H1 (cell line): Measurements from ENCODE around the gene CHMP1B. TPM values are rescaled to one million over a fixed set of nuclear protein-coding genes. Genes with fewer than 3 reads are reported as not detected.

Experiments used
- CTCF ChIA-PET: fragments of 300-600 bp; sonication (Branson Sonifier 250); formaldehyde crosslinking; loops from one replicate; lab custom pipeline; 2021; ENCODE audit not compliant: partially characterized antibody; lab: Charles Lee
- POLR2A ChIA-PET: fragments of 300-600 bp; sonication (Branson Sonifier 250); formaldehyde crosslinking; loops from one replicate; lab custom pipeline; 2021; ENCODE audit warnings: inconsistent platforms; ENCODE audit not compliant: partially characterized antibody; lab: Charles Lee
- DNase-seq, 2 experiments: peaks; one replicate each; pipeline versions ENCODE4 v3.0.0 to v3.0.0-alpha.2; 2010 to 2022; ENCODE audit warnings: low spot score in 2 of 2, low read depth in 1 of 2, mixed read lengths in 1 of 2
- FAIRE-seq: peaks from 2 replicates; lab custom pipeline; 2011; peaks lifted over from hg19 to GRCh38; lab: Jason Lieb, UNC
- H2AFZ ChIP-seq: 2 replicates; pipeline ENCODE4 v1.8.1; 2012; ENCODE audit warnings: low read length, inconsistent platforms
- H2AK5ac ChIP-seq: 2 replicates; pipeline ENCODE4 v1.6.1; 2013; ENCODE audit warnings: low read depth, low read length
- H2BK120ac ChIP-seq: replicated peaks from 2 replicates; pipeline ENCODE3; 2013; ENCODE audit warnings: low read depth, low read length, inconsistent platforms
- H2BK12ac ChIP-seq: 2 replicates; pipeline ENCODE4 v1.6.1; 2013; ENCODE audit warnings: low read depth, low read length
- H2BK15ac ChIP-seq: 2 replicates; pipeline ENCODE4 v1.6.1; 2013; ENCODE audit warnings: low read length
- H2BK20ac ChIP-seq: 2 replicates; pipeline ENCODE4 v1.6.1; 2013; ENCODE audit warnings: low read length
- H2BK5ac ChIP-seq: 2 replicates; pipeline ENCODE4 v1.6.1; 2013; ENCODE audit warnings: low read depth, low read length
- H3K14ac ChIP-seq: 2 replicates; pipeline ENCODE4 v1.6.1; 2013; ENCODE audit warnings: inconsistent platforms; ENCODE audit not compliant: insufficient read length
- H3K18ac ChIP-seq: 2 replicates; pipeline ENCODE4 v1.6.1; 2013; ENCODE audit warnings: low read length; ENCODE audit errors: extremely low read depth
- H3K23ac ChIP-seq: 2 replicates; pipeline ENCODE4 v1.6.1; 2013; ENCODE audit warnings: inconsistent platforms; ENCODE audit not compliant: insufficient read length
- H3K23me2 ChIP-seq: 2 replicates; pipeline ENCODE4 v1.6.1; 2013; ENCODE audit warnings: low read depth, low read length
- H3K27ac ChIP-seq: 2 replicates; pipeline ENCODE4 v1.6.1; 2011; ENCODE audit warnings: low read depth, low read length, inconsistent platforms
- H3K27me3 ChIP-seq, 4 experiments: replicated peaks in 1 of 4; 1 replicate in 1 of 4; 2 replicates in 3 of 4; pipeline versions ENCODE4 v1.6.1 to v1.8.1; 2011 to 2013; ENCODE audit warnings: low read length in 3 of 4, mild to moderate bottlenecking in 3 of 4, inconsistent platforms in 2 of 4, mixed read lengths in 2 of 4, moderate library complexity in 1 of 4; ENCODE audit not compliant: control insufficient read depth in 3 of 4, insufficient read depth in 3 of 4; ENCODE audit errors: extremely low read depth in 1 of 4
- H3K36me3 ChIP-seq, 4 experiments: 2 replicates each; pipeline versions ENCODE4 v1.6.1 to v1.8.1; 2011 to 2013; ENCODE audit warnings: mild to moderate bottlenecking in 4 of 4, low read length in 3 of 4, moderate library complexity in 2 of 4, control low read depth in 1 of 4, inconsistent platforms in 1 of 4; ENCODE audit not compliant: insufficient read depth in 4 of 4, control insufficient read depth in 2 of 4
- H3K4ac ChIP-seq: replicated peaks from 2 replicates; pipeline ENCODE3; 2013; ENCODE audit warnings: low read length, low read depth, mixed read lengths, inconsistent platforms; ENCODE audit not compliant: insufficient read length
- H3K4me1 ChIP-seq, 4 experiments: replicated peaks in 1 of 4; 1 replicate in 1 of 4; 2 replicates in 3 of 4; pipeline versions ENCODE4 v1.6.1 to v1.8.1; 2011 to 2013; ENCODE audit warnings: low read length in 3 of 4, inconsistent platforms in 2 of 4, mixed read lengths in 1 of 4; ENCODE audit not compliant: insufficient read depth in 4 of 4, control insufficient read depth in 3 of 4
- H3K4me2 ChIP-seq, 2 experiments: 2 replicates each; pipeline versions ENCODE4 v1.6.1 to v1.8.1; 2011 to 2013; ENCODE audit warnings: low read depth in 2 of 2, low read length in 2 of 2, control low read depth in 1 of 2, inconsistent platforms in 1 of 2, mild to moderate bottlenecking in 1 of 2; ENCODE audit not compliant: insufficient read depth in 1 of 2
- H3K4me3 ChIP-seq, 4 experiments: fragments of 200-600, 300-600 bp in 1 of 4; sonication (generic), shearing (Covaris generic), sonication (Bioruptor Twin) in 1 of 4; 2 replicates each; pipeline versions ENCODE4 v1.5.1 to v1.8.1; 2011 to 2016; ENCODE audit warnings: low read length in 4 of 4, low read depth in 3 of 4, control low read depth in 2 of 4, inconsistent platforms in 2 of 4, mild to moderate bottlenecking in 2 of 4, mixed read lengths in 1 of 4, moderate library complexity in 1 of 4; ENCODE audit not compliant: insufficient read depth in 2 of 4; ENCODE audit errors: extremely low read depth in 1 of 4
- H3K56ac ChIP-seq: replicated peaks from 2 replicates; pipeline ENCODE3; 2013; ENCODE audit warnings: low read depth, mild to moderate bottlenecking, mixed read lengths, low read length, inconsistent platforms; ENCODE audit not compliant: insufficient read length
- H3K79me1 ChIP-seq: 2 replicates; pipeline ENCODE4 v1.6.1; 2013; ENCODE audit warnings: low read depth, low read length, control low read depth
- H3K79me2 ChIP-seq, 2 experiments: 2 replicates each; pipeline versions ENCODE4 v1.6.1 to v1.8.1; 2012 to 2013; ENCODE audit warnings: low read length in 2 of 2, mild to moderate bottlenecking in 2 of 2, inconsistent platforms in 1 of 2; ENCODE audit not compliant: insufficient read depth in 2 of 2, control insufficient read depth in 1 of 2
- H3K9ac ChIP-seq, 4 experiments: replicated peaks in 1 of 4; 1 replicate in 1 of 4; 2 replicates in 3 of 4; pipeline versions ENCODE4 v1.6.1 to v1.8.1; 2011 to 2013; ENCODE audit warnings: low read depth in 3 of 4, low read length in 3 of 4, control low read depth in 2 of 4, mild to moderate bottlenecking in 2 of 4, moderate library complexity in 2 of 4, inconsistent platforms in 1 of 4; ENCODE audit errors: extremely low read depth in 1 of 4
- H3K9me3 ChIP-seq, 2 experiments: 2 replicates each; pipeline versions ENCODE4 v1.6.1 to v1.8.1; 2012 to 2013; ENCODE audit warnings: mild to moderate bottlenecking in 2 of 2, moderate library complexity in 2 of 2, control low read depth in 1 of 2, inconsistent platforms in 1 of 2, low read depth in 1 of 2, low read length in 1 of 2, mixed read lengths in 1 of 2; ENCODE audit not compliant: insufficient read depth in 2 of 2
- H4K20me1 ChIP-seq, 2 experiments: replicated peaks in 1 of 2; 2 replicates each; pipeline versions ENCODE3 to v1.8.1; 2011 to 2013; ENCODE audit warnings: inconsistent platforms in 2 of 2, low read length in 2 of 2, mild to moderate bottlenecking in 1 of 2; ENCODE audit not compliant: insufficient read depth in 2 of 2, control insufficient read depth in 1 of 2
- H4K5ac ChIP-seq: 2 replicates; pipeline ENCODE4 v1.6.1; 2013; ENCODE audit warnings: low read length, low read depth, mixed read lengths, inconsistent platforms; ENCODE audit not compliant: insufficient read length
- H4K8ac ChIP-seq: 2 replicates; pipeline ENCODE4 v1.8.0; 2013; ENCODE audit warnings: mild to moderate bottlenecking, moderate library complexity, low read length, inconsistent platforms; ENCODE audit not compliant: insufficient read depth; ENCODE audit errors: extremely low read depth
- H4K91ac ChIP-seq: replicated peaks from 2 replicates; pipeline ENCODE3; 2013; ENCODE audit warnings: low read length, mixed read lengths, inconsistent platforms; ENCODE audit not compliant: insufficient read length
- JUND ChIP-seq: IDR thresholded peaks from 2 replicates; pipeline ENCODE4 v1.6.1; 2011; ENCODE audit warnings: mild to moderate bottlenecking, improper control_type of control experiment, low read length
- KDM1A ChIP-seq: fragments of 200-600, 300-600 bp; sonication (generic); IDR thresholded peaks from 2 replicates; pipeline ENCODE4 v1.7.1; 2016; ENCODE audit warnings: mild to moderate bottlenecking, low read length, borderline replicate concordance
- RBBP5 ChIP-seq: IDR thresholded peaks from 2 replicates; pipeline ENCODE4 v1.7.1; 2012; ENCODE audit warnings: low read depth, mild to moderate bottlenecking, inconsistent platforms, low read length, moderate library complexity, borderline replicate concordance
- WGBS, 2 experiments: shearing (Covaris generic) in 1 of 2; methylation state at CpG; one replicate each; pipeline versions ENCODE4 v1.1.6 to v1.1.7; 2013 to 2015; ENCODE audit warnings: low lambda C conversion rate in 2 of 2, mixed read lengths in 2 of 2, inconsistent platforms in 1 of 2, low coverage in 1 of 2, missing lambda C conversion rate in 1 of 2; ENCODE audit not compliant: insufficient replicate concordance in 2 of 2, insufficient coverage in 1 of 2, insufficient read length in 1 of 2; ENCODE audit errors: extremely low coverage in 1 of 2, missing lambda C conversion rate in 1 of 2; 5-methylcytosine and 5-hydroxymethylcytosine counted together
- polyA plus RNA-seq, 7 experiments: library from polyadenylated mRNA; depleted of rRNA in 3 of 7; stranded (reverse) in 5 of 7; unstranded in 2 of 7; fragments of >200 nt in 5 of 7; fragments of 200-250 nt in 2 of 7; gene quantifications; 1 replicate in 5 of 7; 2 replicates in 1 of 7; 4 replicates in 1 of 7; pipeline versions ENCODE4 v1.2.1 to v1.2.3, GENCODE V29; 2011 to 2013; ENCODE audit warnings: missing spikeins in 2 of 7, mixed read lengths in 2 of 7
- total RNA-seq: library from RNA; stranded (reverse); fragmentation: NEBNext Ultra II Directional; extraction: Animal tissue kit (Norgen Biotek cat#: 25700); gene quantifications from 2 replicates; pipeline ENCODE4 v1.2.1, GENCODE V29; 2021
- TF ChIP-seq, protein P1 (sequence below): IDR thresholded peaks from 2 replicates; pipeline ENCODE4 v1.6.1; 2011; ENCODE audit warnings: low read length, improper control_type of control experiment

The CHMP1B gene
- total and polyA plus RNA-seq, 2 of the 8 experiments (the other 6 are each of a cell fraction or from before 2014, with no cell fraction given): 30.5 to 43.2 TPM

DNA sequence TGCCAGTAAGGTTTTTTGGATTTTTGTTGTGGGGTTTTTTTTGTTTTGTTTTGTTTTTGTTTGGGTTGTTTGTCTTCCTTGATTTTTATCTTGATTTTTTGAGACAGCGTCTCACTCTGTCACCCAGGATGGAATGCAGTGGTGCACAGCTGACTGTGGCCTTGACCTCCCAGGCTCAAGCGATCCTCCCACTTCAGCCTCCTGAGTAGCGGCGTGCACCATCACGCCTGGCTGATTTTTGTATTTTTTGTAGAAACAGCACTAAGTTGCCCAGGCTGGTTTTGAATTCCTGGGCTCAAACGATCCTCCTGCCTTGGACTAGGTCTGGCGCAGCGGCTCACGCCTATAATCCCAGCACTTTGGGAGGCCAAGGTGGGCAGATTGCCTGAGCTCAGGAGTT, 40.5 kb downstream of the CHMP1B start:
- CTCF ChIA-PET: interaction anchor here (0.6 to 1.4 kb wide), 2 partner anchors 10 to 29 kb away, joined by 3 to 5 read pairs; no protein-coding TSS in a partner anchor
- no peaks in the 10 kb centered on the region for H3K27me3 ChIP-seq

More for the DNA sequence above, 40.5 kb downstream of the CHMP1B start:
- Histone ChIP-seq H2BK20ac (no peak overlapping the region), H3K23ac (no peak overlapping the region), H4K91ac (no peak overlapping the region), H3K14ac (no peak overlapping the region), H3K4me1 (no peaks in the 10 kb centered on the region), H4K5ac (no peak overlapping the region), H3K18ac (no peak overlapping the region), H2BK12ac (no peak overlapping the region), H4K20me1 (no peaks in the 10 kb centered on the region), H2BK5ac (no peak overlapping the region), H3K79me2 (no peaks in the 10 kb centered on the region), H3K4me2 (no peak overlapping the region), H2AK5ac (no peak overlapping the region), H4K8ac (no peak overlapping the region), H3K23me2 (no peaks in the 10 kb centered on the region), H3K9ac (no peak overlapping the region), H2BK120ac (no peak overlapping the region), H3K56ac (no peak overlapping the region), H3K4ac (no peak overlapping the region), H2AFZ (no peak overlapping the region), H2BK15ac (no peak overlapping the region), H3K36me3 (peaks cover 0 to 12% (median 2%) of the 10 kb centered on the region in 4 experiments; a peak in 3 of 8 replicates), H3K9me3 (no peaks in the 10 kb centered on the region), H3K27ac (no peak overlapping the region), H3K4me3 (no peak overlapping the region), H3K79me1 (no peaks in the 10 kb centered on the region)
- DNase-seq (no peak), FAIRE-seq (no peak)
- POLR2A ChIA-PET: interaction anchor here (0.6 kb wide), 1 partner anchor 11 kb away, joined by 4 read pairs; no protein-coding TSS in a partner anchor
- 90% methylated on average over 9 of the region's 9 CpGs; no CpG with 5 or more reads in 1 of the 2 experiments for WGBS, 2 experiments
- TF ChIP-seq KDM1A: no peak
- TF ChIP-seq, protein P1, sequence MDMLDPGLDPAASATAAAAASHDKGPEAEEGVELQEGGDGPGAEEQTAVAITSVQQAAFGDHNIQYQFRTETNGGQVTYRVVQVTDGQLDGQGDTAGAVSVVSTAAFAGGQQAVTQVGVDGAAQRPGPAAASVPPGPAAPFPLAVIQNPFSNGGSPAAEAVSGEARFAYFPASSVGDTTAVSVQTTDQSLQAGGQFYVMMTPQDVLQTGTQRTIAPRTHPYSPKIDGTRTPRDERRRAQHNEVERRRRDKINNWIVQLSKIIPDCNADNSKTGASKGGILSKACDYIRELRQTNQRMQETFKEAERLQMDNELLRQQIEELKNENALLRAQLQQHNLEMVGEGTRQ: no peak
- TF ChIP-seq JUND: no peak
- no peak for TF ChIP-seq RBBP5
- TF ChIP-seq, all 59 proteins: peak for 0
